Hepatocyte (in vitro differentiated cells): ENCODE results near the gene ARHGAP20. TPM values are rescaled to one million over a fixed set of nuclear protein-coding genes. Genes with fewer than 3 reads are reported as not detected.

Experiments used
- DNase-seq: peaks from one replicate; pipeline ENCODE4 v3.0.0-alpha.2; 2016; ENCODE audit warnings: low spot score
- H2AFZ ChIP-seq: fragments of 200-600 bp; sonication (generic); 2 replicates; pipeline ENCODE4 v1.6.0; 2016; ENCODE audit warnings: antibody characterized with exemption, mild to moderate bottlenecking
- H3K27ac ChIP-seq: fragments of 200-600 bp; sonication (generic); 2 replicates; pipeline ENCODE4 v1.5.1; 2016; ENCODE audit warnings: mild to moderate bottlenecking
- H3K27me3 ChIP-seq: fragments of 200-600 bp; sonication (generic); 2 replicates; pipeline ENCODE4 v1.6.1; 2016
- H3K36me3 ChIP-seq: fragments of 200-600 bp; sonication (generic); replicated peaks from 2 replicates; pipeline ENCODE4 v1.5.1; 2016; ENCODE audit warnings: low read depth; ENCODE audit not compliant: insufficient read depth
- H3K4me1 ChIP-seq: fragments of 200-600 bp; sonication (generic); 2 replicates; pipeline ENCODE4 v1.5.1; 2016; ENCODE audit warnings: mild to moderate bottlenecking, moderate library complexity; ENCODE audit not compliant: insufficient read depth
- H3K4me2 ChIP-seq: fragments of 200-600 bp; sonication (generic); 2 replicates; pipeline ENCODE4 v1.6.0; 2016
- H3K4me3 ChIP-seq: fragments of 200-600 bp; sonication (generic); 2 replicates; pipeline ENCODE4 v1.5.1; 2016; ENCODE audit warnings: mild to moderate bottlenecking
- H3K79me2 ChIP-seq: fragments of 200-600 bp; sonication (generic); 2 replicates; pipeline ENCODE4 v1.6.0; 2017; ENCODE audit warnings: mild to moderate bottlenecking
- H3K9me2 ChIP-seq: fragments of 200-600 bp; sonication (generic); replicated peaks from 2 replicates; pipeline ENCODE4 v1.6.0; 2017; ENCODE audit warnings: mild to moderate bottlenecking; ENCODE audit not compliant: insufficient read depth
- H3K9me3 ChIP-seq: fragments of 200-600 bp; sonication (generic); 2 replicates; pipeline ENCODE4 v1.5.1; 2016; ENCODE audit warnings: low read depth, mild to moderate bottlenecking
- H4K20me1 ChIP-seq: fragments of 200-600 bp; sonication (generic); 2 replicates; pipeline ENCODE4 v1.6.0; 2016; ENCODE audit warnings: mild to moderate bottlenecking; ENCODE audit not compliant: insufficient read depth, poor library complexity, severe bottlenecking
- EZH2 ChIP-seq: fragments of 200-600 bp; sonication (generic); IDR thresholded peaks from 2 replicates; pipeline ENCODE4 v1.6.1; 2016; ENCODE audit warnings: antibody characterized with exemption, mild to moderate bottlenecking, borderline replicate concordance
- EZH2phosphoT487 ChIP-seq: fragments of 200-600 bp; sonication (generic); IDR thresholded peaks from one replicate; pipeline ENCODE4 v1.6.1; 2018; ENCODE audit warnings: antibody characterized with exemption, mild to moderate bottlenecking, low read depth, moderate library complexity; ENCODE audit not compliant: unreplicated experiment, severe bottlenecking
- WGBS: methylation state at CpG from one replicate; pipeline ENCODE4 v1.1.6; 2016; ENCODE audit warnings: low lambda C conversion rate; ENCODE audit errors: missing lambda C conversion rate; 5-methylcytosine and 5-hydroxymethylcytosine counted together
- polyA plus RNA-seq: library from polyadenylated mRNA; unstranded; fragments of >200 nt; fragmentation: Nextera tagmentation; extraction: Ambion mirVana; gene quantifications from 2 replicates; pipeline ENCODE4 v1.2.1, GENCODE V29; 2016
- total RNA-seq: library from RNA; depleted of rRNA; stranded (reverse); fragments of >200 nt; gene quantifications from 2 replicates; pipeline ENCODE4 v1.2.3, GENCODE V29; 2014
- TF ChIP-seq, protein P1 (sequence below): fragments of 200-600 bp; sonication (generic); IDR thresholded peaks from 2 replicates; pipeline ENCODE4 v1.5.1; 2016; ENCODE audit warnings: antibody characterized with exemption, mild to moderate bottlenecking; ENCODE audit not compliant: poor library complexity

ARHGAP20 gene
- total and polyA plus RNA-seq, 2 experiments from 2014 or later: 0.79 to 2.6 TPM

DNA sequence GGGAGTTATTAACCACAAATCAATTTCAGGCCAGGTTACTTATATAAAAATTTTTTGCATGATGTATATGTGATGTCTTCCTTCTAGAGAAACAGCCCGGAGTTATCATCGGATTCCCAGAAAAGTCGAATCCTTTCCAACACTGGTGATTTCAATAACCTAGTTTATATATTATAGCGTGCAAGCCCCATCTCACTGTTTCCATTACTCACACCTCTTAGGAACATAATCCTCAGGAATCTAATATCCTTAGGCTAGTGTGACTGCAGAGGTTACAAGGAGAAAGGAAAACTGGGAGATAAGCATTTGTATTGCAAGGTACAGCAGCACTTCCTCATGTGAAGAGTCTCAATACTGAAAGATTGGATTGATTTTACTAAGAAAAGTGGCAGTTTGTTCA lies 20.3 kb downstream of the ARHGAP20 start:
- no peaks in the 10 kb centered on the region for H3K79me2 ChIP-seq
- TF ChIP-seq, protein P1, sequence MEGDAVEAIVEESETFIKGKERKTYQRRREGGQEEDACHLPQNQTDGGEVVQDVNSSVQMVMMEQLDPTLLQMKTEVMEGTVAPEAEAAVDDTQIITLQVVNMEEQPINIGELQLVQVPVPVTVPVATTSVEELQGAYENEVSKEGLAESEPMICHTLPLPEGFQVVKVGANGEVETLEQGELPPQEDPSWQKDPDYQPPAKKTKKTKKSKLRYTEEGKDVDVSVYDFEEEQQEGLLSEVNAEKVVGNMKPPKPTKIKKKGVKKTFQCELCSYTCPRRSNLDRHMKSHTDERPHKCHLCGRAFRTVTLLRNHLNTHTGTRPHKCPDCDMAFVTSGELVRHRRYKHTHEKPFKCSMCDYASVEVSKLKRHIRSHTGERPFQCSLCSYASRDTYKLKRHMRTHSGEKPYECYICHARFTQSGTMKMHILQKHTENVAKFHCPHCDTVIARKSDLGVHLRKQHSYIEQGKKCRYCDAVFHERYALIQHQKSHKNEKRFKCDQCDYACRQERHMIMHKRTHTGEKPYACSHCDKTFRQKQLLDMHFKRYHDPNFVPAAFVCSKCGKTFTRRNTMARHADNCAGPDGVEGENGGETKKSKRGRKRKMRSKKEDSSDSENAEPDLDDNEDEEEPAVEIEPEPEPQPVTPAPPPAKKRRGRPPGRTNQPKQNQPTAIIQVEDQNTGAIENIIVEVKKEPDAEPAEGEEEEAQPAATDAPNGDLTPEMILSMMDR: no peak
- no peak for TF ChIP-seq EZH2
- no peak for TF ChIP-seq EZH2phosphoT487
- no peaks in the 10 kb centered on the region for H3K27me3 ChIP-seq
- peaks cover 4% of the 10 kb centered on the region for H3K4me1 ChIP-seq
- H3K4me2 ChIP-seq: no peak overlapping the region
- DNase-seq: no peak
- H3K9me2 ChIP-seq: no peaks in the 10 kb centered on the region
- H3K27ac ChIP-seq: no peak overlapping the region
- H3K36me3 ChIP-seq: no peaks in the 10 kb centered on the region
- H3K9me3 ChIP-seq: no peaks in the 10 kb centered on the region
- 76% methylated on average over 4 of the region's 4 CpGs for WGBS
- H2AFZ ChIP-seq: no peak overlapping the region
- no peak overlapping the region for H3K4me3 ChIP-seq
- no peaks in the 10 kb centered on the region for H4K20me1 ChIP-seq

DNA sequence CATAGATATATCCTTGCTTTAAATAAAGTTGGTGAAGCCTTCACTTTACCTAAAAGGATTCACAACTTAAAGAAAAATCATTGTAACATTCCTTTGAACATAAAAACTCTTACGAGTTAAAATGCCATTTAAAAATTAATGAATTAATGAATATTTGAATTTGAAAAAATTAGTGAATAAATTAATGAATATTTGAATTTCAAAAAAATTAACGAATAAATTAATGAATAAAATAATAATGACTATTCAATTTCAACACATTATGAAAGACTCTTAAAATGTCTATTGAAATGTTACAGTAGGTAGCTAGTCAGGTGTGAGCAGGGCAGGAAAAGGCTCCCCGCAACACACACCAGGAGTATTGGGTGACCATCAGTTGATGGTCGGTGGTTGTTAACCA lies 22.9 kb downstream of the ARHGAP20 start:
- DNase-seq: no peak
- H3K36me3 ChIP-seq: no peaks in the 10 kb centered on the region
- no peaks in the 10 kb centered on the region for H3K27me3 ChIP-seq
- no peak overlapping the region for H2AFZ ChIP-seq
- no peaks in the 10 kb centered on the region for H4K20me1 ChIP-seq
- TF ChIP-seq, protein P1: no peak
- TF ChIP-seq EZH2: no peak
- TF ChIP-seq EZH2phosphoT487: no peak
- no peaks in the 10 kb centered on the region for H3K9me2 ChIP-seq
- no peaks in the 10 kb centered on the region for H3K9me3 ChIP-seq
- H3K27ac ChIP-seq: no peak overlapping the region
- WGBS: 94% methylated on average over 4 of the region's 4 CpGs
- H3K79me2 ChIP-seq: no peaks in the 10 kb centered on the region
- no peak overlapping the region for H3K4me2 ChIP-seq
- H3K4me3 ChIP-seq: no peak overlapping the region
- H3K4me1 ChIP-seq: peaks cover 4% of the 10 kb centered on the region

DNA sequence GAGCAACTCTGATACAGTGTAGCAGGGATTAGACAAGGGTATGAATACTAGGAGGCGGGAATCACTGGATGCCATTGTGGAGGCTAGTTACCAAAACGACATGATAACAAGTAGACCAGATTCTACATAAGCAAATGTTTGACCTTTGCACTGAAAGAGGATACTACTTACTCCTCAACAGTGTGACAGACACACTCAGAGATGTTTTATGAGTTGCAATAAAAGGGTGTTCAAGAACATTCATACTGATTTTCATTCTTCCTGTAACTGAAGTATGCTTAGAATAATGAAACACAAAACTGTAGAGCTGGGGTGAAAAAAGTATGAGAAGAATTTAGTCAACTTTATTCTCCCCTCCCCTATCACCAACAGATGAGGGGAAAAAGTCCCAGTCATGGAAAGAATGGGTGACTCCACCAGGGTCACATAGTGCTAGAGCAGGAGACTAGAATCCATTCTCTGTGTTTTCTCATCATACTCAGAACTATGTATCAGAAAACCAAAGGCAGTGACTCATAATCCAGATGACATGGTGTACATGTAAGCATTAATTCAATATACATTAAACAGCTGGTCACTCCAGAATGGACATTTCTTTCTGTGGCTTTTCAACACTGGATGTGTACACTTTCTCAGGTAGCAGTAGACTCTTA lies 32.8 kb downstream of the ARHGAP20 start:
- no peaks in the 10 kb centered on the region for H3K36me3 ChIP-seq
- H3K9me2 ChIP-seq: no peaks in the 10 kb centered on the region
- DNase-seq: no peak
- H2AFZ ChIP-seq: no peak overlapping the region
- no peaks in the 10 kb centered on the region for H3K4me1 ChIP-seq
- no peak overlapping the region for H3K27ac ChIP-seq
- no peak overlapping the region for H3K4me3 ChIP-seq
- no peaks in the 10 kb centered on the region for H3K9me3 ChIP-seq
- WGBS: 65% methylated on average over 2 of the region's 2 CpGs
- H3K79me2 ChIP-seq: no peaks in the 10 kb centered on the region
- H3K4me2 ChIP-seq: no peak overlapping the region
- no peaks in the 10 kb centered on the region for H3K27me3 ChIP-seq
- no peaks in the 10 kb centered on the region for H4K20me1 ChIP-seq
- TF ChIP-seq, protein P1: no peak
- TF ChIP-seq EZH2phosphoT487 (no peak), EZH2 (no peak)
